Measurements from ENCODE around the gene RPA4.
A peak's percentile ranks its signal among the peaks of the same experiment; 100 is the strongest.

Gene RPA4

GRCh38 chrX:96883608-96884007 is at the start of gene RPA4:
Gene RPA4 (plus strand): TSS chrX:96883908. CDS start chrX:96884311, 403 bp downstream.
- Histone ChIP-seq H3K27me3 (ENCODE audit: control insufficient read depth, low read length) (no peaks in the 10 kb centered on the region), H3K4me1 (ENCODE audit: control insufficient read depth, low read length) (no peaks in the 10 kb centered on the region), H3F3A (ENCODE audit: control insufficient read depth, insufficient read depth) (no peaks in the 10 kb centered on the region), H3K27ac (ENCODE audit: low read depth, low read length) (no peak within 1 kb of the TSS), H3K4me2 (ENCODE audit: low read length) (no peak within 1 kb of the TSS), H3K36me3 (ENCODE audit: control insufficient read depth, low read length) (no peaks in the 10 kb centered on the region), H3K4me3 (ENCODE audit: low read length) (no peak within 1 kb of the TSS), H3K79me2 (ENCODE audit: control insufficient read depth, low read length) (no peaks in the 10 kb centered on the region), H3K9me3 (ENCODE audit: control insufficient read depth, insufficient read depth, low read length) (no peaks in the 10 kb centered on the region), H4K20me1 (ENCODE audit: control insufficient read depth, insufficient read depth, low read depth, low read length) (no peaks in the 10 kb centered on the region), H3K9me2 (replicated peaks; ENCODE audit: control insufficient read depth, low read length) (no peaks in the 10 kb centered on the region)
- no peak for TF ChIP-seq CTCF (IDR thresholded peaks at IDR 0.05; ENCODE audit: low read depth, low read length, poor library complexity, severe bottlenecking)
- no peak for TF ChIP-seq EZH2phosphoT487 (IDR thresholded peaks at IDR 0.05; ENCODE audit: borderline replicate concordance, low read length)

GRCh38 chrX:96834137-96834536 is 49.6 kb upstream of the RPA4 start:
- Histone ChIP-seq H3K4me3 (ENCODE audit: low read length) (no peak overlapping the region), H3K4me1 (ENCODE audit: control insufficient read depth, low read length) (peaks cover 56% of the 10 kb centered on the region), H3F3A (ENCODE audit: control insufficient read depth, insufficient read depth) (peaks cover 15% of the 10 kb centered on the region), H3K36me3 (ENCODE audit: control insufficient read depth, low read length) (no peaks in the 10 kb centered on the region), H3K9me3 (ENCODE audit: control insufficient read depth, insufficient read depth, low read length) (no peaks in the 10 kb centered on the region), H3K9me2 (replicated peaks; ENCODE audit: control insufficient read depth, low read length) (no peaks in the 10 kb centered on the region), H3K79me2 (ENCODE audit: control insufficient read depth, low read length) (peaks cover 11% of the 10 kb centered on the region), H3K4me2 (ENCODE audit: low read length) (no peak overlapping the region), H3K27ac (ENCODE audit: low read depth, low read length) (peak overlapping the region; percentile 98), H4K20me1 (ENCODE audit: control insufficient read depth, insufficient read depth, low read depth, low read length) (no peaks in the 10 kb centered on the region), H3K27me3 (ENCODE audit: control insufficient read depth, low read length) (no peaks in the 10 kb centered on the region)
- TF ChIP-seq EZH2phosphoT487 (IDR thresholded peaks at IDR 0.05; ENCODE audit: borderline replicate concordance, low read length) (no peak), CTCF (IDR thresholded peaks at IDR 0.05; ENCODE audit: low read depth, low read length, poor library complexity, severe bottlenecking) (no peak)

GRCh38 chrX:96835660-96836289 is 47.9 kb upstream of the RPA4 start:
- Histone ChIP-seq H3F3A (ENCODE audit: control insufficient read depth, insufficient read depth) (peaks cover 15% of the 10 kb centered on the region), H3K9me2 (replicated peaks; ENCODE audit: control insufficient read depth, low read length) (no peaks in the 10 kb centered on the region), H3K4me2 (ENCODE audit: low read length) (peak overlapping the region; percentile 65), H3K9me3 (ENCODE audit: control insufficient read depth, insufficient read depth, low read length) (no peaks in the 10 kb centered on the region), H4K20me1 (ENCODE audit: control insufficient read depth, insufficient read depth, low read depth, low read length) (no peaks in the 10 kb centered on the region), H3K4me3 (ENCODE audit: low read length) (peak overlapping the region; percentile 51), H3K27me3 (ENCODE audit: control insufficient read depth, low read length) (no peaks in the 10 kb centered on the region), H3K36me3 (ENCODE audit: control insufficient read depth, low read length) (no peaks in the 10 kb centered on the region), H3K4me1 (ENCODE audit: control insufficient read depth, low read length) (peaks cover 58% of the 10 kb centered on the region), H3K79me2 (ENCODE audit: control insufficient read depth, low read length) (peaks cover 15% of the 10 kb centered on the region), H3K27ac (ENCODE audit: low read depth, low read length) (peak overlapping the region; percentile 98)
- TF ChIP-seq CTCF (IDR thresholded peaks at IDR 0.05; ENCODE audit: low read depth, low read length, poor library complexity, severe bottlenecking), result no peak
- TF ChIP-seq EZH2phosphoT487 (IDR thresholded peaks at IDR 0.05; ENCODE audit: borderline replicate concordance, low read length), result no peak

Measured in DOHH2 (cell line).